Astrocyte (in vitro differentiated cells and primary cell): ENCODE measurements around the gene PTK7. TPM values are rescaled to one million over a fixed set of nuclear protein-coding genes. Genes with fewer than 3 reads are reported as not detected.

Experiments
- DNase-seq: peaks from one replicate; pipeline ENCODE4 v3.0.0-alpha.2; 2010; ENCODE audit warnings: low read depth
- FAIRE-seq: peaks from 2 replicates; lab custom pipeline; 2011; peaks lifted over from hg19 to GRCh38; lab: Jason Lieb, UNC
- H2AFZ ChIP-seq: 2 replicates; pipeline ENCODE4 v1.6.0; 2012; ENCODE audit warnings: low read depth, low read length, inconsistent platforms
- H3K27ac ChIP-seq: 2 replicates; pipeline ENCODE4 v1.5.1; 2011; ENCODE audit warnings: low read depth, low read length, inconsistent platforms
- H3K27me3 ChIP-seq: 2 replicates; pipeline ENCODE4 v1.6.0; 2011; ENCODE audit warnings: low read length, inconsistent platforms; ENCODE audit not compliant: insufficient read depth
- H3K36me3 ChIP-seq: 2 replicates; pipeline ENCODE4 v1.5.1; 2011; ENCODE audit warnings: low read length, inconsistent platforms; ENCODE audit not compliant: insufficient read depth
- H3K4me1 ChIP-seq: 2 replicates; pipeline ENCODE4 v1.5.1; 2011; ENCODE audit warnings: low read length, inconsistent platforms; ENCODE audit not compliant: insufficient read depth
- H3K4me2 ChIP-seq: 2 replicates; pipeline ENCODE4 v1.6.0; 2012; ENCODE audit warnings: low read length, inconsistent platforms
- H3K4me3 ChIP-seq: 2 replicates; pipeline ENCODE4 v1.5.1; 2011; ENCODE audit warnings: low read depth, mild to moderate bottlenecking, low read length, inconsistent platforms; ENCODE audit not compliant: insufficient read depth
- H3K79me2 ChIP-seq: 2 replicates; pipeline ENCODE4 v1.6.0; 2012; ENCODE audit warnings: mild to moderate bottlenecking, low read length, inconsistent platforms; ENCODE audit not compliant: insufficient read depth
- H3K9ac ChIP-seq: 2 replicates; pipeline ENCODE4 v1.6.0; 2012; ENCODE audit warnings: mild to moderate bottlenecking, low read length, inconsistent platforms
- H3K9me3 ChIP-seq: 2 replicates; pipeline ENCODE4 v1.5.1; 2012; ENCODE audit warnings: low read depth, mild to moderate bottlenecking, low read length, inconsistent platforms; ENCODE audit not compliant: insufficient read depth
- H4K20me1 ChIP-seq: 2 replicates; pipeline ENCODE4 v1.6.0; 2012; ENCODE audit warnings: low read length, inconsistent platforms; ENCODE audit not compliant: insufficient read depth
- H3K27ac Mint-ChIP-seq: one replicate; pipeline ENCODE4 v1.8.0; 2021; ENCODE audit warnings: mild to moderate bottlenecking, mixed read lengths; ENCODE audit not compliant: unreplicated experiment
- H3K27me3 Mint-ChIP-seq: one replicate; pipeline ENCODE4 v1.8.0; 2021; ENCODE audit warnings: low read depth, mixed read lengths; ENCODE audit not compliant: unreplicated experiment
- H3K36me3 Mint-ChIP-seq: one replicate; pipeline ENCODE4 v1.8.0; 2021; ENCODE audit warnings: low read depth, mixed read lengths; ENCODE audit not compliant: unreplicated experiment
- H3K4me1 Mint-ChIP-seq: one replicate; pipeline ENCODE4 v1.8.0; 2021; ENCODE audit warnings: low read depth, mixed read lengths; ENCODE audit not compliant: unreplicated experiment
- H3K4me3 Mint-ChIP-seq: one replicate; pipeline ENCODE4 v1.8.0; 2021; ENCODE audit warnings: mild to moderate bottlenecking, moderate library complexity, mixed read lengths; ENCODE audit not compliant: unreplicated experiment
- H3K9me3 Mint-ChIP-seq: one replicate; pipeline ENCODE4 v1.8.0; 2021; ENCODE audit warnings: mild to moderate bottlenecking, mixed read lengths; ENCODE audit not compliant: unreplicated experiment
- EZH2 ChIP-seq: IDR thresholded peaks from 2 replicates; pipeline ENCODE4 v1.6.1; 2012; ENCODE audit warnings: mild to moderate bottlenecking, low read length, inconsistent platforms; ENCODE audit not compliant: insufficient read depth
- total RNA-seq: library from RNA; stranded (reverse); gene quantifications from 2 replicates; pipeline ENCODE4 v1.2.1, GENCODE V29; 2021
- TF ChIP-seq, protein P1 (sequence below): IDR thresholded peaks from 2 replicates; pipeline ENCODE4 v1.5.1; 2011; ENCODE audit warnings: low read depth, mild to moderate bottlenecking, inconsistent platforms, low read length, moderate library complexity; ENCODE audit not compliant: insufficient read depth

The PTK7 gene
- total RNA-seq, 1 donor from 2014 or later, result 506 TPM

DNA sequence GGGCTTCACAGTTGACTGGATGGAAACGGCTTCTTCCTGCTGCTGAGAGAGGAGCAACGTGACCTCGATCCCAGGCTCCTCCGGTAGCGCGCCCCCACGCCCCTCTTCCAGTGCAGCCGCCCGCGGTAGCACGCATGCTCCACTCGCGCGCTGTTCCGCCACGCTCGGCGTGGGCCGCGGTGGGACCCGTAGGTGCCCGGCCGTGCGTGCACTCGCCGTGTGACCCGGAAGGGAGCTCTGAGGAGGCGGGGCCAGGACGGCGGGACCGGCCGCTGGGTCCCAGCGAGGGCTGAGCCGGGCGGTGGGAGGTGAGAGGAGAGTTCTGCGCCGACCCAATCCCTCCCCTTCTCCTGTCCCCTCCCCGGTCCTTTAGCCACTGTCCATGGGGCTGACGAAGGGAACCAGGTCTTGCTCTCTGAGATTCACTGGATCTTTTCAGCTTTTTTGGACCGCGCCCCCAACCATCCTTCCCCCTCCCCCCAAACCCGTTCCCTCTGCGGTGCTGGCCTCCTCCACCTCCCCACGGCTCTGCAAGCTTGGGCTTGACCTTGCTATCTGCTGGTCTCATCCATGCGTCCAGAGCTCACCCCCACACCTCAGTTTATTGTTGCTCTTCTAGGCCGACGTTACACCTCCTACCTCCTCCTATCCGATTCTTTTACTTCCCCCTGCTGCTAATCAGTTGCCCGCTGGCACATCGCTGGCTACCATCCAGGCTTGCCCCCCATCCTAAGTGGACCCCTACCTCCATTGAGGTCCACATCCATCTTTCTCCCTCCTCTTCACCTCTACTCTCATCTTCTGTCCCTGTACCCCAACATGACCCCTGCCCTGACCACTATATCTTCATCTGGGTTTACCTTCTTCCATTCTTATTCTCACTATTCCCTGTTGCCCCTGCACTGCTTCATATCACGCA, 106.1 kb downstream of the PTK7 start, which contains the start of gene CUL9:
TSS of gene CUL9 (plus strand) at position 255 of the 919 bp plus-strand sequence. CDS start 2,115 bp downstream, outside the sequence.
- FAIRE-seq (no peak), DNase-seq (peak; percentile 49)
- H3K4me3 Mint-ChIP-seq, result peak within 1 kb of the TSS; percentile 88
- peak within 1 kb of the TSS; percentile 45 for H3K27ac Mint-ChIP-seq
- Histone ChIP-seq H3K36me3 (peaks cover 15% of the 10 kb centered on the region), H3K4me3 (peak within 1 kb of the TSS; percentile 68), H3K4me1 (peaks cover 19% of the 10 kb centered on the region), H3K27ac (peak within 1 kb of the TSS; percentile 39), H3K4me2 (peak within 1 kb of the TSS; percentile 91), H3K27me3 (no peaks in the 10 kb centered on the region), H3K9me3 (no peaks in the 10 kb centered on the region), H3K9ac (peak within 1 kb of the TSS; percentile 77), H3K79me2 (peaks cover 14% of the 10 kb centered on the region), H4K20me1 (peaks cover 26% of the 10 kb centered on the region), H2AFZ (peak within 1 kb of the TSS; percentile 64)
- no peaks in the 10 kb centered on the region for H3K27me3 Mint-ChIP-seq
- H3K9me3 Mint-ChIP-seq, result no peaks in the 10 kb centered on the region
- H3K36me3 Mint-ChIP-seq, result peaks cover 13% of the 10 kb centered on the region
- peaks cover 21% of the 10 kb centered on the region for H3K4me1 Mint-ChIP-seq
- TF ChIP-seq EZH2, result no peak
- TF ChIP-seq, protein P1, sequence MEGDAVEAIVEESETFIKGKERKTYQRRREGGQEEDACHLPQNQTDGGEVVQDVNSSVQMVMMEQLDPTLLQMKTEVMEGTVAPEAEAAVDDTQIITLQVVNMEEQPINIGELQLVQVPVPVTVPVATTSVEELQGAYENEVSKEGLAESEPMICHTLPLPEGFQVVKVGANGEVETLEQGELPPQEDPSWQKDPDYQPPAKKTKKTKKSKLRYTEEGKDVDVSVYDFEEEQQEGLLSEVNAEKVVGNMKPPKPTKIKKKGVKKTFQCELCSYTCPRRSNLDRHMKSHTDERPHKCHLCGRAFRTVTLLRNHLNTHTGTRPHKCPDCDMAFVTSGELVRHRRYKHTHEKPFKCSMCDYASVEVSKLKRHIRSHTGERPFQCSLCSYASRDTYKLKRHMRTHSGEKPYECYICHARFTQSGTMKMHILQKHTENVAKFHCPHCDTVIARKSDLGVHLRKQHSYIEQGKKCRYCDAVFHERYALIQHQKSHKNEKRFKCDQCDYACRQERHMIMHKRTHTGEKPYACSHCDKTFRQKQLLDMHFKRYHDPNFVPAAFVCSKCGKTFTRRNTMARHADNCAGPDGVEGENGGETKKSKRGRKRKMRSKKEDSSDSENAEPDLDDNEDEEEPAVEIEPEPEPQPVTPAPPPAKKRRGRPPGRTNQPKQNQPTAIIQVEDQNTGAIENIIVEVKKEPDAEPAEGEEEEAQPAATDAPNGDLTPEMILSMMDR, result no peak

DNA sequence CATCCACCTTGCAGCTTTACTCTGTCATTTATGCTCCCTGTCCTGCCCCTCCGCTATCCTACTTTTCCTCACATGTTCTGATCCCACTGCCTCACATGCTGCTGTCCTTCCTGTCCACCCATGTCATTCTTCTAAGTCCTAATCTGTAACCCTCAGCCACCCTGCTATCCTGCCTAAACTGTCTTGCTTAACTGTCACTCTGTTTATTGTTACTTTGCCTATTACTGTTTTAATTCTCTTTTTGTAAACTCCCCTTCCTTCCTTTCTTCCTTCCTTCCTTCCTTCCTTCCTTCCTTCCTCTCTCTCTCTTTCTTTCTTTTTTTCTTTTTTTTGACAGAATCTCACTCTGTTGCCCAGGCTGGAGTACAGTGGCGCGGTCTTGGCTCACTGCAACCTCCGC, 107.3 kb downstream of the PTK7 start:
- H3K9me3 Mint-ChIP-seq, result no peaks in the 10 kb centered on the region
- DNase-seq (no peak), FAIRE-seq (no peak)
- H3K4me3 Mint-ChIP-seq, result peak overlapping the region; percentile 88
- Histone ChIP-seq H3K4me2 (no peak overlapping the region), H3K9me3 (no peaks in the 10 kb centered on the region), H3K36me3 (peaks cover 14% of the 10 kb centered on the region), H4K20me1 (peaks cover 17% of the 10 kb centered on the region), H2AFZ (no peak overlapping the region), H3K79me2 (peaks cover 8% of the 10 kb centered on the region), H3K27ac (no peak overlapping the region), H3K27me3 (no peaks in the 10 kb centered on the region), H3K4me1 (peaks cover 19% of the 10 kb centered on the region), H3K9ac (no peak overlapping the region), H3K4me3 (no peak overlapping the region)
- TF ChIP-seq EZH2, result no peak
- TF ChIP-seq, protein P1, result no peak
- peaks cover 22% of the 10 kb centered on the region for H3K36me3 Mint-ChIP-seq
- no peaks in the 10 kb centered on the region for H3K27me3 Mint-ChIP-seq
- peaks cover 21% of the 10 kb centered on the region for H3K4me1 Mint-ChIP-seq
- H3K27ac Mint-ChIP-seq, result no peak overlapping the region
